HT1080 (cell line): Measurements from ENCODE around the gene TOR3A. TPM values are rescaled to one million over a fixed set of nuclear protein-coding genes. Genes with fewer than 3 reads are reported as not detected.

Source experiments
- DNase-seq: peaks from one replicate; pipeline ENCODE4 v3.0.0-alpha.2; 2015; ENCODE audit warnings: low read depth
- total RNA-seq: library from RNA; depleted of rRNA; stranded (reverse); fragments of >200 nt; shearing (Covaris generic); gene quantifications from 2 replicates; pipeline ENCODE4 v1.2.3, GENCODE V29; 2014

Gene TOR3A
- total RNA-seq, 1 experiment from 2014 or later = 94.6 TPM

DNA sequence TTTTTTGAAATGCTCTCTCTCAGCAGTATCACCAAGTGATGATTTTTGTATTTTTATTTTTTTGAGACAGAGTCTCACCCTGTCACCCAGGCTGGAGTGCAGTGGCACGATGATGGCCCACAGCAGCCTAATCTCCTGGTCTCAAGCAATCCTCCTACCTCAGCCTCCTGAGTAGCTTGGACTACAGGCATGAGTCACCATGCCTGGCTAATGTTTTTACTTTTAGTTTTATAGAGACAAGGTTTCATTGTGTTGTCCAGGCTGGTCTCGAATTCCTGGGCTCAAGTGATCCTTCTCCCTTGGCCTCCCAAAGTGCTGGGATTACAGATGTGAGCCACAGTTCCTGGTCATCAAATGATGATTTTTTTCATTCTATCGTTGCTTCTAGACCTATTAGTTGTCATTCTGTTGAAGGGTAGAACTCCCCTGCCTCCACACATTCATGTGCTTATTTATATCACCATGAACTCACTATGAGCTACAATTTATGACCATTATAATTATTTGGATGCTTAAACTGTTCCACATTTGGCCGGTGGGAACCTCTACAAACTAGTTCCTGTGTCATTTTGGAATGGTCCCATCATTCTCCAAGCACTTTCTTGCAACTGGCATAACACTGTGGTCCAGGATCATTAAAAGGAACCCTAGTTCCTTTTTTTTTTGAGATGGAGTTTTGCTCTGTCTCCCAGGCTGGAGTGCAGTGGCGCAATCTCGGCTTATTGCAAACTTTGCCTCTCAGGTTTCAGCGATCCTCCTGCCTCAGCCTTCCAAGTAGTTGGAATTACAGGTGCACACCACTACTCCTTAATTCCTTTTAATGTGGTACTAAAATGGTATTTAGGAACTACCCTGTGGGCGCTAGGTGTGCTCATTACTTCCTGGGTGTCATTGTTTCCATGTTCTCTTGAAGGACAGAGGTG lies 20.2 kb upstream of the TOR3A start:
- DNase-seq = peak; percentile 60

DNA sequence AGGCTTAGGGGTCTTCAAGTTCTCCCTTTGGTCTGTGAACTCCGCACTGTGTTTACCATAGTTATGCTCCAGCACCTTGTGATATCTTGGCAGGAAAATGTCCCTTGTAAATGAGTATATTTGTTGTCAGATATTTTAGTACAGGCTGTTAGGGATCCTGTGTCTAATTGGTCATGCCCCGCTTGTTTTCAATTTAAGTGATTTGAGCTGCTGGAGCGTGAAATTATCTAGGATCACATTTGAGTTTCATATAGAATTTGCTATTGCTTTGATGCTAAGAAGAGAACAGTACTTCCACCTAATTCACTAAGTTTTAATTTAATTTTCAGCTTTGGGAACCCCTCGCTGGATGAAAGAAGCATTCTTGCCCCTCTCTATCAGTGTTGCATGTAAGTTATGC lies 15.4 kb upstream of the TOR3A start:
- DNase-seq = no peak

DNA sequence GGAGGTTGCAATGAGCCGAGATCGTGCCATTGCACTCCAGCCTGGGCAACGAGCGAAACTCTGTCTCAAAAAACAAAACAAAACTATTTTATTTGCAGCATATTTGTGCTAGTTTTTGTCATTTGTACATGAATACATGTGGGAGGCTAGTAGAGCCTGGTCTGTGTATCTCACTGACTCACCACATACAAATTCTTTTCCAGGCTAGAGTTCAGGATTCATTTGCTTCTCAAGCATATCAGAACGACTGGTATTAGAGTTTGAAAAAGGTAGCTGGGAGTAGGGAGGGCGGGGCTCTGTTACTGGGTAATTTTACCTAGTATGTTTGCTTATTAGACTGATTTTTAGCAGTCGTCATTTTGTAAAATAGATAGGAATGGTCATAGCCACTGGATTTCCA lies 4.5 kb upstream of the TOR3A start:
- DNase-seq = no peak

DNA sequence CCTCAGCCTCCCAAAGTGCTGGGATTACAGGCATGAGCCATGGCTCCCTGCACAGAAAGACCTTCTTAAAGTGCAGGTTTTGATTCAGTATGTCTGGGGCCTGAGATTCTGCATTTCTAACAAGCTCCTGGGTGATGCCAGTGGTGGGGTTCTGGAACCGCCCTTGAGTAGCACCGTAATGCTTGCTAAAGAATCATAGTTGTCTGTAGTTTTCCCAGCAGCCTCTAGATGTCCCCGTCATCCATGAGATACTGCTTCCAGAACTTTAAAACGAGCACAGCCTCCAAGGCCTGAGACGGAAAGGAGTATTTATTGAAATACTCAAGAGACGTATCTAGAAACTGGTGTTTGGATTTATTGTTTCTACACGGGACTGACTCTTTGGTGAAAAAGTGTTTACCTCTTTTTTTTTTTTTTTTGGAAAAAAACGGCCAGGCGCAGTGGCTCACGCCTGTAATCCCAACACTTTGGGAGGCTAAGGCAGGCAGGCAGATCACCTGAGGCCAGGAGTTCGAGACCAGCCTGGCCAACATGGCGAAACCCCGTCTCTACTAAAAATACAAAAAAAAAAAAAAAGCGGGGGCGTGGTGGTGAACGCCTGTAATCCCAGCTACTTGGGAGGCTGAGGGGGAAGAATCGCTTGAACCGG lies 2.6 kb upstream of the TOR3A start:
- DNase-seq = peak; percentile 70

DNA sequence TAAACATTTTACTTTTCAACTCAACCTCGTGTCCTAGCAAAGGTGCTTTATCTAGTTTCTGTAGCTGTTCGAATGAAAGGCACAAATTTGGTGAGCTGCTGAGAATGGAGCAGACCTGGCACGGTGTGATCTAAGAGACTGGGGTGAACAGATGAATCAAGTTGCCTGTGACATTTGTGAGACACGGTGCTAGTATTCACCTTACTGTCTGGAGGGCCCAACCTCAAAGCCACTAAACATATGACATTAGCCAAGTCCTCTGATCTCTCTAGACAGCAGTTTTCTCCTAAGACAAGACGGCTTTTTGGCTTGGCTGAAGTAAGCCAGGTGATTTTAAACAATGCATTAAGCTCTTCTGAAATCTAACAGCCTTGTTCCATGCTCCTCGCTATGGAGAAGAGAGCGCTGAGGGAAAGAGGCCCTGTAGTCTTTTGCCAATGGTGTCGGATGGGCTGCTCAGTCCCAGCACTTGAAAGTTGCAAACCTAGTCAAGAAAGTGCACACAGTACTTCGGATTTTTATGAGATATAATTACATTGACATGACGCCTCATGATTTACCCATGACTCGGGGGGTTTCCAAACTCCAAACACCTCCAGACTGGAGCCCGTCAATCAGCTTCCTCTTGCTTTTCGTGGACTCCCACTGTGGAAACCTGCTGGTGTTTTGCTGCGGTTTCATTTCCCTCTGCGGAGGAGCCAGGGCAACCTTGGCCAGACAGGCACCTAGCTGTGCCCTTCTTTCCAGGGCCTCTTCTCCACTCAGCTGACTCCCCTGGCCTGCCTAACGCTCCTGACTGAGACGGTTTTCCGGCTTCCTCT lies 794 bp upstream of the TOR3A start:
- no peak for DNase-seq

DNA sequence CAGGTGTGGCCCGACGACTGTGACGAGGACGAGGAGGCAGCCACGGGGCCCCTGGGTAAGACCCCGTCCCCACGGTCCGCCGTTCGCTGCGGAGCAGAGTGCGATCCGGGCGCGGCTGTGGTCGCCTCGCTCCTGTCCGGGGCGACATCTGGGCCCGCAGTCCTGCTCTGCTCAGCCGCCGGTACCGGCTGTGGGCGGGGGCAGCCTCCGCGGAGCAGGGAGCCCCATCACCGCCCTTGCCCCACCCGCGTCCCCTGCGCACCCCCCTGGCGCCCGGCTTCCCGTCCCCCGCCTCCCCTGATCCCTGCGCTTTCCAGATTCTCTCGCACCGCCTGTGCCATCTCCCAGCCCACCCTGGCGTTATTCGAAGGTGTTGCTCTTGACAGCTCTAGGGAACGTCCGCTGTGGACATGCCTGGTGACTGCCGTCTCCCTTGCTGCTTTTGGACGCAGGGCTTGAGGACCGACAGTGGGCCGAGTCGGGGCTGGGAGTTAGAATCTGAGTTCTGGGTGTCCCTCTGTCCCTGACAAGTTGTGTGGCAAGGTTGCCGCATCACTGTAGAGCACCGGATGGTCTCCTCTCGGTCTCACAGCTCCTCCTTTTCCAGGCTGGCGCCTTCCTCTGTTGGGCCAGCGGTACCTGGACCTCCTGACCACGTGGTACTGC lies 596 bp downstream of the TOR3A start:
- DNase-seq = peak; percentile 33

DNA sequence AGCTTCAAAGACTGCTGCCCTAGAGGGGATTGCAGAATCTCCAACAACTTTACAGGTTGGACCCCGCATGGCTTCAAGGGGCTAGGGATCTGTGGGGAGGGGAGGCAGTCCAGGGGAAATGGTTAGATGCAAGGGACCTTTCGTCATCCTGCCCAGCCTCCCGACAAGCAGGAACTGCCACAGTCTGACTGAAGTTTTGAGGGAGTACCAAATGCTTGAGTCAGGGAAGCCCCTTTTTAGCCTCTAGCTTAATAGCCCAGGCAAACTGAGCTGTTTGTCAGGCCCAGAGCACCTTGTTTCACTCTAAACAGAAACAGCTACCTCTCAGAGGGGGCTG lies 1.1 kb downstream of the TOR3A start:
- DNase-seq = peak; percentile 39

DNA sequence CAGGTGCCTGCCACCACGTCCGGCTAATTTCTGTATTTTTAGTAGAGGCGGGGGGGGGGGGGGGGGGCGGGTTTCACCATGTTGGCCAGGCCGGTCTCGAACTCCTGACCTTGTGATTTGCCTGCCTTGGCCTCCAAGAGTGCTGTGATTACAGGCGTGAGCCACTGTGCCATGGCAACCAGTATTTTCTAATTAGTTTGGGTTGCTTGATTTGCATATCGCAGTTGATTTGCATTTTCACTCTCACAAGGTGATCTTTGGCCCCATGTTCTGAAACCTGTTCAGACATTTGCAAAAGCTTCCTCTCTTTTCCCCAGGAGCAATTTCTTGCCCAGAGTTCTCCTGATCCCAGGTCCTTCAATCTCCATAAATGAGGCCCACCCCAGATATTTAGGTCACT lies 1.7 kb downstream of the TOR3A start:
- no peak for DNase-seq

DNA sequence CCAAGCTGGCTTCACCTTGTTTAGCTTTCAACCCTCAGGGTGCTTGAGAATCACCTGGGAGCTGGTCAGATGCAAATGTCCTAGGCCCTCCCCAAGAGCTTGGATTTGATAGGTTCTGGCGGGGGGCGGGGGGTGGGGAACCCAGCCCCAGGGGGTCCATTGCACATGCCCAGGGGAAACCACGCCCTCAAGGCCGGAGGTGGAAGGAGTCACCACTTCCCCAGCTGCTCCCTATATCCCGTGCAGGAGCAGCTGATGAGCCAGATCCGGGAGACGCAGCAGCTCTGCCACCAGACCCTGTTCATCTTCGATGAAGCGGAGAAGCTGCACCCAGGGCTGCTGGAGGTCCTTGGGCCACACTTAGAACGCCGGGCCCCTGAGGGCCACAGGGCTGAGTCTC lies 5.8 kb downstream of the TOR3A start:
- no peak for DNase-seq

DNA sequence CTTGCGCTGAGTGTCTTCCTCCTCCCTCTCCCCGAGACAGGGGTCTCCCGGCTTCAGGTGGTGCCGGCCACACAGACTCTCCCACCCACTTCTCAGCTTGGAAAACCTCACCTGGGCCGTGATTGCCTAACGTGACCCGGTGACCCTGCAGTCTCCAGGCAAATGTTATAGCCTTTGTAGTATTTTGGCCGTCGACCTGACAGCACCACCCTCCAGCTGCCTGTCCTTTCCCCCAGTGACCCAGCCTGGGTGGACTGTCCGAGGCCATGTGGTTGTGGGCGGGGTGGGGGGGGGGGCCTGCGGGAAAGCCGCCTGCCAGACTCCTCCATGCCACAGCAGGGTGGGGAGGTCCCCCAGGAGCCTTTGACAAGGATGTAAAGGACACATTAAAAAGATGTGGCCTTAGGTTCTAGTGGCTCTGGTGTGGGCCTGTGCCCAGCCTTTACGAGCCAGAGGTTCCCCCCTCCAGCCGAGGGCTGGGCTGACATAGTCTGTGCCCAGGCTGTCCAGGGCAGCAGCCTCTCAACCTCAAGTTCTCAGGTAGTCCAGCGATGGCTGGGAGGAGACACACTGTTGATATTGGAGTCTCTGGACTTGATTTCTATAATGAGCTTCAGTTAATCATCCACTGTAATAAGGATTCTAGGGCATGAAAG lies 8.1 kb downstream of the TOR3A start:
- no peak for DNase-seq

DNA sequence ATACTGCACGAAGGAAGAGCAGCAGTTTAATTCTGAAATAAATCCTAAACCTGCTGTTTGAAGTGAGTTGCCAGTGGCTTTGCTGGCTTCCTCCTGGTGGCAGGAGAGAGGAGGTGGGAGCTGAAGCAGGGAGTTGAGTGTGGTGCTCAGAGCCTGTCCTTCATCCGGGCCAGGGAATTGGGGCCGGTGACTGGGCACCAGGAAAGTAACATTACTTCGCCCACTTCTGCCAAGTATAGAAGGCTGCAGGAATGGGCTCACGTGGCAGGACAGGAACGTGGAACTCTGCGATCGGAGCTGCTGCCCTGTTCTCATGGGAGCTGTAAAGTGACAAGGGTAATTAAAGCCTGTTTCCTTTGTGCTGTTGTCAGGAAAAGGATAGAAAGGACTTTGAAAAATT lies 8.7 kb downstream of the TOR3A start:
- no peak for DNase-seq

DNA sequence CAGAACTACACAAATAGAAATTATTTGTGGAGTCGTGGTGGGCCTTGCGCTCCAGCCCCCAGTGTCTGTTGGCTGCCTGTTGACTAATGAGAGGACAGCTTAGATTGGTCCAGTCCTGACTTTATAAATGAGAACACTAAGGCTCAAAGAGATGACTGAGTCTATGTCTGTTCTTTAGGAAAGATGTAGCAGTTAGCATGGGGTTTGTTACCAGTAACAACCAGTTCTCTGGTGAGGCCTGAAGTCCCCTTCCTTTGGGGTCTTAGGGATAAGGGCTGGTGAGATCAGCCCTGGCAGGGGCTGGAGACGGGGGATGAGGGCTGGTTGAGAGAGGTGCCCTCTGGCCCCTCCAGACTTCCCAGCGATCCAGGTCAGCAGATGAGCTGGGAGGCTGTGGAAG lies 9.1 kb downstream of the TOR3A start:
- no peak for DNase-seq

DNA sequence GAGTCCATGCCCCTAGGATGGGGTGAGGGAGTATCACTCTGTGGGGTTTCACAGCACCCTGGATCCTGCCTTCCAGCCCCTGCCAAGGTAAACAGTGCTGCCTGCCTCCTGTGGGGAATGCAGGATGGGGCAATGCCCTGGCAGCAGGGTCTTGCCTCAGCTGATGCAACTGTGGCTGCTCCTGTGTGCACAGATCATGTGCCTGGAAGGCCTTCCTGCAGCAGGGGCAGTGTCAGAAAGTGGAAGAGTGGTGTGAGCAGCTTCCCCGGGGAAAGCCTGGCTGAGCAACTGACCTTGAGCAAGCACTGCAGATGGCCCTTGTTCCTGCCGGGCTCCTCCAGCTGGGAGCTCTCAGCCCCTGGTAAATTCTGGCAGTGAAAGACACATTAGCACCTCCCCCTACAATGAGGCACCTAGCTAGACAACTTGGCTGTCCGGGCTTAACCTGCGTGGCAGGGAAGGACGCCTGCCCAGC lies 9.9 kb downstream of the TOR3A start:
- peak; percentile 17 for DNase-seq

DNA sequence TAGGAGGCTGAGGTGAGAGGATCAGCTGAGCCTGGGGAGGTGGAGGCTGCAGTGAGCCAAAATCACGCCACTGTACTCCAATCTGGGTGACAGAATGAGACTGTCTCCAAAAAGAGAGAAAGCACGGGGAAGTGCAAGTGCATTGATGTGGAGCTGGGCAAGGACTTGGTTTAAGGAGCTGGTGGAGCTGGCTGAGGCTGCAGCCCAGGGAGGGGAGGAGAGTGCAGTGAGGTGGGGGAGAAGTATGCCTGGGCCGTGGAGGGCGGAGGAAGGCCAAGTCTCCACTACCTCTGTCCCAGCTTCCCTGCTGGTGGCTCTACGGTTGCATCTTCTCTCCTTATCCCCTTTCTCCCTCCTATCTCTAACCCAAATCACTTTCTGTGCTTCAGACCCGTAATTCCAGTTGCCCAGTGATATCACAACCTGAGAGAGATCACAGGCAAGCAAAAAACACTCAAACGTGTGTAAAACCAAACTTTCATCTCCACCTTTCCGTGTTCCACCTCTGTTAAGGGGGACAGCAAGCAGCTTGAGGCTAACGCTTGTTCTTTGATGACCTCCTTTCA lies 11.1 kb downstream of the TOR3A start:
- no peak for DNase-seq

DNA sequence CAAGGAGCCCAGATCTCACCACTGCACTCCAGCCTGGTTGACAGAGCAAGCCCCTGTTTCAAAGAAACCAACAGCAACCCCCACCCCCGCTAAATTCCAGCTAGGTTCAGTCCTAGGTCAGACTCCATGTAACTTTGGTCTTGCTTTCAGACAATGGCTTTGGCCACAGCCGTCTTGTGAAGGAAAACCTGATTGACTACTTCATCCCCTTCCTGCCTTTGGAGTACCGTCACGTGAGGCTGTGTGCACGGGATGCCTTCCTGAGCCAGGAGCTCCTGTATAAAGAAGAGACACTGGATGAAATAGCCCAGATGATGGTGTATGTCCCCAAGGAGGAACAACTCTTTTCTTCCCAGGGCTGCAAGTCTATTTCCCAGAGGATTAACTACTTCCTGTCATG lies 12.9 kb downstream of the TOR3A start:
- DNase-seq = no peak

DNA sequence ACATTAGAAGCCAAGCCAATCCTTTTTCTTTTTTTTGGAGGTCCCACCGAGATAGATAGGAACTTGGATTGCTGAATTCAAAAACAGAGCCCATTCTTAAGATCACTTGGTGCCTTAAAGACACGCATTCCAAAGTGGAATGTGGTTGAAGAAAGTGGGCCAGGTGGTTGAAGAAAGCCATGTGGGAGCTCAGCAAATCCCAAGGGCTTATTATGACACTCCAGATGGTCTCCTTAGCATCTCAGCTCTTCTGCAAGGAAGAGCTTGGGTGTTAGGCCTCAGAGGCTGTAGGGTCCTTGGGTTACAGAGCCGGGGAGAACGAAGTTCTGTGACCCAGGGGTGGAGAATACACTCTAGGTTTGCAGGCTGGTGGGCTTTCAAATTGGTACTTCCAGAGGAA lies 13.5 kb downstream of the TOR3A start:
- DNase-seq = no peak

DNA sequence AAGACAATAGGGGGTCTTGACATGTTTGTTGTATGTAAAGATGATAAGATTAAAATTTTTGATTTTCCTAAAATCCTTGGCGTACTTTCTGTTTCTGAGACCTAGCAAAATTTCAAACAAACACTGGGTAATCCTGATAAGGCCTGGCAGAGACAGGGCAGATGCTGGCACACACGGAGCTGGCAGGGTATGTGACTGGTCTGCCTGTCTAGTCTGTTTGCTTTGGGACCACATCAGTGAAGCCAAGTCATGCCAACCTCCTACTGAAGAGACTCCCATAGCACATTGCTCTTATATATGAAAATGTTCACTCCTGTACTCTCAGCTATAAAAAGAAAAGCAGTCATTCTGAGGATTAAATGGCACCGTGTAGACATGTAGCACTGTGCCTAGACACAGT lies 14.1 kb downstream of the TOR3A start:
- DNase-seq = no peak

DNA sequence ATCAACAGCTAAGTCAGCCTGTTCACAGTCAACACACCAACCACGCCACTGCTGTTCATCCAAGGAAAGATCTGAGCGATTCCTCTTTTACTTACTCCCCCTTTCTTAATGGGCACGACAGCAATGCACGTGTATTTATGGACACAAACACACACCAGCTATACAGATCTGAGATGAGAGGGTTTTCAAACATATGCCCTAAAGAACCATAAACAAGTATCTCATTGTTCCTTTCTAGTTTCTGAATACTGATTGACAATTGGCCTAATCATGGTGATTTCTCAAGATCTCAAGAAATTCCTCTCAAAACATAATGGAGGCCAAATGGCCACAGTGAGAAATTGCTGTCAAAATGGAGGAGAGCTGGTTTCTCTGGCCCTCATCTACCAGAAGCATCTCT lies 18.0 kb downstream of the TOR3A start:
- no peak for DNase-seq

DNA sequence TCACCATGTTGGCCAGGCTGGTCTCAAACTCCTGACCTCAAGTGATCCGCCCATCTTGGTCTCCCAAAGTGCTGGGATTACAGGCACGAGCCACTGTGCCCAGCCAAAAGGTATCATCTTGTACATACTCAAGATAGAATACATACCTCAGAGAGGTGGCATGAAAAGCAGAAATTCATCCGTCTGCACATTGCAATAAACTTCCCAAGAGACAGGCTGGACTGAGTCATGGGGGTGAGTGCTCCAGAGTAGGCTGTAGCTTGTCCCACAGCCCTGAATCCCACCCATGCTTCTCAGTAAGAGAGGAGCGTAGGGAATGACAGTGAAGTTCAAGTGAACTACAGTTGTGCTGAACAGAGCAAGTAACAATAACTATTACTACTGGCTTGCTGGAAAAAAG lies 19.7 kb downstream of the TOR3A start:
- DNase-seq = no peak

DNA sequence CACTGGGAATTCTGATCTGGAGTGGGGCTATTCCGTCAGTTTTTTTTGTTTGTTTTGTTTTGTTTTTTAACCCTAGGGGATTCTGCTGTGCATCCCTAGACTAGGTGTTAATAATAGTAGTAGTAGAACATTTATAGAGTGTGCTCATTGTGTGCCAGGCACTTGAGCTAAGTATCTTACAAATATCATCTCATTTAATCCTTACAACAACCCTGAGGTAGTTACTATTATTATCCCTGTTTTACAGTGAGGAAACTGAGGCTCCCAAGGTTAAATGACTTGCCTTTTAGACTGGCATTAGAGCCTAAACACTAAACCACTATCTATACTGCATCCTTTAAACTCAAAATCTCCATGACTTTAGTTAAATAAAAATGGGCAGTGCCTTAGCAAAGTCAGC lies 22.1 kb downstream of the TOR3A start:
- no peak for DNase-seq
